Keratinocyte (primary cell): Measurements from ENCODE around the gene GCNT1.

ENCODE experiments used
- CTCF ChIP-seq, 3 experiments: IDR thresholded peaks in 1 of 3; conservative IDR thresholded peaks in 1 of 3; optimal IDR thresholded peaks in 1 of 3; 2 replicates in 2 of 3; 3 replicates in 1 of 3; pipeline versions ENCODE3 to v1.5.1; 2011; ENCODE audit warnings: low read length in 3 of 3, mild to moderate bottlenecking in 3 of 3, moderate library complexity in 2 of 3, control low read depth in 1 of 3, inconsistent platforms in 1 of 3; ENCODE audit not compliant: insufficient read depth in 2 of 3; ENCODE audit errors: extremely low read depth in 1 of 3
- EZH2 ChIP-seq: IDR thresholded peaks from one replicate; pipeline ENCODE4 v1.6.1; 2012; ENCODE audit warnings: inconsistent platforms, mild to moderate bottlenecking, low read length, moderate library complexity

GRCh38 chr9:76552751-76553455 lies 93.9 kb downstream of the GCNT1 start:
- no peak for TF ChIP-seq CTCF (optimal IDR thresholded peaks at IDR 0.05 in 1 of 3, IDR thresholded peaks at IDR 0.05 in 1 of 3, conservative IDR thresholded peaks at IDR 0.05 in 1 of 3; ENCODE audit: extremely low read depth in 1 of 3, insufficient read depth in 2 of 3, low read length in 3 of 3)
- no peak for TF ChIP-seq EZH2
